B cell (primary cell): ENCODE results near the gene FREM2. TPM values are rescaled to one million over a fixed set of nuclear protein-coding genes. Genes with fewer than 3 reads are reported as not detected.

ENCODE experiments used
- ATAC-seq: fragments of 200-7000 bp; cut with Tn5 transposase; one replicate; pipeline ENCODE4 v1.10.0; 2021; ENCODE audit warnings: low read depth, mild to moderate bottlenecking, moderate number of reproducible peaks, moderate library complexity
- CTCF ChIA-PET: fragments of 350-600 bp; sonication (Branson Sonifier 250); formaldehyde crosslinking; loops from one replicate; lab custom pipeline; 2021; ENCODE audit warnings: antibody characterized with exemption, inconsistent platforms; lab: Charles Lee
- POLR2A ChIA-PET: fragments of 350-600 bp; sonication (Branson Sonifier 250); formaldehyde crosslinking; loops from one replicate; lab custom pipeline; 2021; ENCODE audit warnings: antibody characterized with exemption; lab: Charles Lee
- DNase-seq: peaks from one replicate; pipeline ENCODE4 v3.0.0; 2013
- H2AFZ ChIP-seq: 2 replicates; pipeline ENCODE4 v1.6.1; 2012; ENCODE audit warnings: mild to moderate bottlenecking, low read depth, low read length; ENCODE audit not compliant: insufficient read depth, poor library complexity, severe bottlenecking
- H3K27ac ChIP-seq, 2 donors: 1 replicate in 1 of 2; 2 replicates in 1 of 2; pipeline ENCODE4 v1.5.1; 2012 to 2013; ENCODE audit warnings: low read length in 2 of 2, mild to moderate bottlenecking in 2 of 2, moderate library complexity in 1 of 2
- H3K27me3 ChIP-seq, 4 experiments: fragments of 200-600 bp in 1 of 4; sonication (generic) in 1 of 4; replicated peaks in 1 of 4; 1 replicate in 2 of 4; 2 replicates in 2 of 4; pipeline versions ENCODE4 v1.6.1 to v1.7.0; 2013 to 2016; ENCODE audit warnings: low read length in 3 of 4, mild to moderate bottlenecking in 2 of 4, mixed read lengths in 1 of 4, moderate library complexity in 1 of 4; ENCODE audit not compliant: insufficient read depth in 4 of 4, control insufficient read depth in 3 of 4; ENCODE audit errors: control extremely low read depth in 1 of 4
- H3K36me3 ChIP-seq, 2 experiments: replicated peaks in 1 of 2; 1 replicate in 1 of 2; 2 replicates in 1 of 2; pipeline versions ENCODE4 v1.6.1 to v1.7.1; 2013; ENCODE audit warnings: low read length in 1 of 2; ENCODE audit not compliant: insufficient read depth in 2 of 2, control insufficient read depth in 1 of 2; ENCODE audit errors: control extremely low read depth in 1 of 2, extremely low read depth in 1 of 2
- H3K4me1 ChIP-seq, 2 donors: fragments of 200-600 bp in 1 of 2; sonication (generic) in 1 of 2; 1 replicate in 1 of 2; 2 replicates in 1 of 2; pipeline versions ENCODE4 v1.5.1 to v1.6.1; 2013 to 2017; ENCODE audit warnings: low read length in 2 of 2; ENCODE audit not compliant: control insufficient read depth in 2 of 2, insufficient read depth in 2 of 2
- H3K4me2 ChIP-seq: replicated peaks from 2 replicates; pipeline ENCODE3; 2012; ENCODE audit warnings: mild to moderate bottlenecking, low read depth, low read length; ENCODE audit not compliant: poor library complexity, severe bottlenecking
- H3K4me3 ChIP-seq, 5 experiments: fragments of 200-600 bp in 1 of 5; sonication (generic) in 1 of 5; 1 replicate in 3 of 5; 2 replicates in 2 of 5; pipeline versions ENCODE4 v1.5.1 to v1.7.0; 2011 to 2016; ENCODE audit warnings: low read length in 4 of 5, mild to moderate bottlenecking in 4 of 5, low read depth in 2 of 5, control low read depth in 1 of 5, moderate library complexity in 1 of 5; ENCODE audit not compliant: insufficient read depth in 1 of 5; ENCODE audit errors: control extremely low read depth in 1 of 5, extremely low read depth in 1 of 5
- H3K79me2 ChIP-seq: fragments of 200-600 bp; sonication (generic); one replicate; pipeline ENCODE4 v1.6.0; 2016; ENCODE audit warnings: low read length; ENCODE audit not compliant: control insufficient read depth, insufficient read depth
- H3K9ac ChIP-seq: fragments of 200-600 bp; sonication (generic); 2 replicates; pipeline ENCODE4 v1.6.1; 2017; ENCODE audit warnings: mild to moderate bottlenecking, low read length, moderate library complexity
- H3K9me3 ChIP-seq, 3 donors: one replicate each; pipeline versions ENCODE4 v1.6.1 to v1.7.1; 2013; ENCODE audit warnings: low read length in 2 of 3; ENCODE audit not compliant: control insufficient read depth in 2 of 3, insufficient read depth in 1 of 3; ENCODE audit errors: control extremely low read depth in 1 of 3
- H4K20me1 ChIP-seq: 2 replicates; pipeline ENCODE4 v1.6.0; 2012; ENCODE audit warnings: mild to moderate bottlenecking, low read length; ENCODE audit not compliant: insufficient read depth, control insufficient read depth, poor library complexity, severe bottlenecking
- H3K27ac Mint-ChIP-seq: one replicate; pipeline ENCODE4 v1.8.0; 2021; ENCODE audit warnings: mixed read lengths
- H3K27me3 Mint-ChIP-seq: one replicate; pipeline ENCODE4 v1.8.0; 2021; ENCODE audit warnings: mixed read lengths
- H3K4me1 Mint-ChIP-seq: one replicate; pipeline ENCODE4 v1.8.0; 2021; ENCODE audit warnings: mixed read lengths
- H3K4me3 Mint-ChIP-seq: one replicate; pipeline ENCODE4 v1.8.0; 2021; ENCODE audit warnings: mixed read lengths
- H3K9me3 Mint-ChIP-seq: one replicate; pipeline ENCODE4 v1.8.0; 2022; ENCODE audit warnings: mixed read lengths; ENCODE audit not compliant: insufficient read depth
- CTCF ChIP-seq: fragments of 200-600 bp; IDR thresholded peaks from one replicate; pipeline ENCODE4 v1.8.0; 2022; ENCODE audit warnings: antibody characterized with exemption, mild to moderate bottlenecking
- EZH2 ChIP-seq: IDR thresholded peaks from 2 replicates; pipeline ENCODE4 v1.6.1; 2012; ENCODE audit warnings: borderline replicate concordance, low read depth, mild to moderate bottlenecking, moderate library complexity, low read length; ENCODE audit not compliant: insufficient read depth, poor library complexity, severe bottlenecking
- WGBS: methylation state at CpG from one replicate; pipeline ENCODE4 v1.1.5; 2013; ENCODE audit warnings: missing lambda C conversion rate; ENCODE audit not compliant: insufficient coverage; 5-methylcytosine and 5-hydroxymethylcytosine counted together
- intact Hi-C: fragments of 100-400 bp; cut with micrococcal nuclease; formaldehyde crosslinking; loops from one replicate; pipeline ENCODE4 v1.10.0; 2022
- polyA plus RNA-seq: library from polyadenylated mRNA; depleted of rRNA; stranded (reverse); fragments of >200 nt; gene quantifications from 2 replicates; pipeline ENCODE4 v1.2.3, GENCODE V29; 2012
- total RNA-seq, 2 donors: library from RNA; stranded (reverse); fragments of 120-200 nt in 1 of 2; gene quantifications; 1 replicate in 1 of 2; 2 replicates in 1 of 2; pipeline versions ENCODE4 v1.2.3 to v1.2.4, GENCODE V29; 2013 to 2022

FREM2 gene
- total and polyA plus RNA-seq, 2 donors (not counting 1 experiment from before 2014, with no cell fraction given) = not detected

DNA sequence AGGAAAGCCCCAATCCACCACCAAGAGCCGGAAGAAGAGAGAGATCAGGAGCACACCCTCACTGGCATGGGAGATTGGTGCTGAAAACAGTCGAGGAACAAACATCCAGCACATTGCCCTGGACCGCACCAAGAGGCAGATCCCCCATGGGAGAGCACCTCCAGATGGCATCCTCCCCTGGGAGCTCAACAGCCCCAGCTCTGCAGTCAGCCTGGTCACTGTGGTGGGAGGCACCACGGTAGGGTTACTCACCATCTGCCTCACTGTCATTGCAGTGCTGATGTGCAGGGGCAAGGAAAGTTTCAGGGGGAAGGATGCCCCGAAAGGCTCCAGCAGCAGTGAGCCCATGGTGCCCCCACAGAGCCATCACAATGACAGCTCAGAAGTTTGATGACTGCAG lies 193.5 kb downstream of the FREM2 start:
- intact Hi-C loops = no loop called here

DNA sequence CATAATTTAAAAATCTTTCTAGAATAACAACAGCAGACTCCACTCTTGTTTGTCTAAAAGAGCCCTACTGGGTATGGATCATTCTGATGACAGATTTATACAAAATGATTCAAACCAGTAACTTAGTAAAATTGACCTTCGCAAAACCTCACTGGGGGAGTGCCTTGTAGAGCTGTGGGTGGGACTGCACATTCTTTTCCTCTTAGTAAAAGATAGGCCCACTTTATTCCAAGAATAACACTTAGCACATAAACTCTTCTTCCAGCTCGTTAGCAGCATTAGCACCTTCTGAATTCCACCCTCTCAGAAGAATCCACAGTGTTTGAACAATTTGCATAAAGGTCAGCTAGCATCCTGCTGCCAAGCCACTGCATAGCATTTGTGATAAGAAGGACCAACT lies 196.9 kb downstream of the FREM2 start:
- Mint-ChIP-seq H3K27me3 (peaks cover 11% of the 10 kb centered on the region), H3K4me3 (no peak overlapping the region), H3K4me1 (no peaks in the 10 kb centered on the region), H3K9me3 (no peaks in the 10 kb centered on the region), H3K27ac (no peak overlapping the region)
- Histone ChIP-seq H3K9ac (no peak overlapping the region), H3K9me3 (no peaks in the 10 kb centered on the region), H3K4me2 (no peak overlapping the region), H3K36me3 (no peaks in the 10 kb centered on the region), H3K27me3 (no peaks in the 10 kb centered on the region), H4K20me1 (no peaks in the 10 kb centered on the region), H3K79me2 (no peaks in the 10 kb centered on the region), H2AFZ (no peak overlapping the region), H3K4me3 (no peak overlapping the region), H3K27ac (no peak overlapping the region), H3K4me1 (no peaks in the 10 kb centered on the region)
- ATAC-seq (no peak), DNase-seq (no peak)
- CTCF ChIA-PET = interaction anchor here (2.4 kb wide), 1 partner anchor 8 kb away, joined by 9 read pairs; no protein-coding TSS in a partner anchor
- intact Hi-C loops = no loop called here
- POLR2A ChIA-PET = no interaction called here
- WGBS = 70% methylated on average over 2 of the region's 2 CpGs
- TF ChIP-seq EZH2 (no peak), CTCF (no peak)

More for the DNA sequence above, 193.5 kb downstream of the FREM2 start:
- ATAC-seq (no peak), DNase-seq (no peak)
- Histone ChIP-seq H3K79me2 (no peaks in the 10 kb centered on the region), H3K27me3 (no peaks in the 10 kb centered on the region), H3K27ac (no peak overlapping the region), H3K36me3 (no peaks in the 10 kb centered on the region), H4K20me1 (no peaks in the 10 kb centered on the region), H3K4me2 (no peak overlapping the region), H3K9me3 (no peaks in the 10 kb centered on the region), H3K4me3 (no peak overlapping the region), H3K9ac (no peak overlapping the region), H3K4me1 (no peaks in the 10 kb centered on the region), H2AFZ (no peak overlapping the region)
- Mint-ChIP-seq H3K27me3 (no peaks in the 10 kb centered on the region), H3K4me3 (no peak overlapping the region), H3K27ac (no peak overlapping the region), H3K4me1 (no peaks in the 10 kb centered on the region), H3K9me3 (no peaks in the 10 kb centered on the region)
- no peak for TF ChIP-seq CTCF
- no peak for TF ChIP-seq EZH2
- 65% methylated on average over 5 of the region's 5 CpGs for WGBS
- CTCF ChIA-PET = no interaction called here
- POLR2A ChIA-PET = no interaction called here
